Epithelial cell of esophagus (primary cell): ENCODE results near the gene RPIA.

Experiments
- DNase-seq: peaks from one replicate; pipeline ENCODE4 v3.0.0; 2010; ENCODE audit warnings: low read depth
- H3K4me3 ChIP-seq: 2 replicates; pipeline ENCODE4 v1.5.1; 2011; ENCODE audit warnings: mild to moderate bottlenecking, low read length, control low read depth
- TF ChIP-seq, protein P1 (sequence below): IDR thresholded peaks from 2 replicates; pipeline ENCODE4 v1.5.1; 2011; ENCODE audit warnings: low read depth, mild to moderate bottlenecking, low read length, control low read depth, inconsistent platforms; ENCODE audit not compliant: insufficient read depth; ENCODE audit errors: missing control alignments

The RPIA gene

DNA sequence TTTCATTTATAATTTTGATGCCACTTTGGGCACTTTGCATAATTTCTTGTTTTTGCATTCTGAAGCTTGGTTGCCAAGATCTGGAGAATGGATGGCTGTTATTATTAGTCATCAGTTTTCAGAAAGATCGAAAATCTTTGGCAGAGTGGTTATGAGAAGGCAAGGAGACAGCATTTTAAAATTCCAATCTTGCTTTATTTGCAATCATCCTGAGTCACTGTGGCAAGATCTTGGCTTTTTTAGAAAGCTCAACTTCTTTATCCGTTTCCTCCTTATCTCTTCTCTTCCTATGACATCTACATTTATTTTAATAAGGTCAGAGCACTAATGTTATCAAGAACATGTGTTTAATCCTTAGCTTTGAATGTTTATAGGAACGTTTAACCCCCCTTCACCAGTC is 33.1 kb upstream of the RPIA start:
- no peak overlapping the region for H3K4me3 ChIP-seq
- TF ChIP-seq, protein P1, sequence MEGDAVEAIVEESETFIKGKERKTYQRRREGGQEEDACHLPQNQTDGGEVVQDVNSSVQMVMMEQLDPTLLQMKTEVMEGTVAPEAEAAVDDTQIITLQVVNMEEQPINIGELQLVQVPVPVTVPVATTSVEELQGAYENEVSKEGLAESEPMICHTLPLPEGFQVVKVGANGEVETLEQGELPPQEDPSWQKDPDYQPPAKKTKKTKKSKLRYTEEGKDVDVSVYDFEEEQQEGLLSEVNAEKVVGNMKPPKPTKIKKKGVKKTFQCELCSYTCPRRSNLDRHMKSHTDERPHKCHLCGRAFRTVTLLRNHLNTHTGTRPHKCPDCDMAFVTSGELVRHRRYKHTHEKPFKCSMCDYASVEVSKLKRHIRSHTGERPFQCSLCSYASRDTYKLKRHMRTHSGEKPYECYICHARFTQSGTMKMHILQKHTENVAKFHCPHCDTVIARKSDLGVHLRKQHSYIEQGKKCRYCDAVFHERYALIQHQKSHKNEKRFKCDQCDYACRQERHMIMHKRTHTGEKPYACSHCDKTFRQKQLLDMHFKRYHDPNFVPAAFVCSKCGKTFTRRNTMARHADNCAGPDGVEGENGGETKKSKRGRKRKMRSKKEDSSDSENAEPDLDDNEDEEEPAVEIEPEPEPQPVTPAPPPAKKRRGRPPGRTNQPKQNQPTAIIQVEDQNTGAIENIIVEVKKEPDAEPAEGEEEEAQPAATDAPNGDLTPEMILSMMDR = no peak
- DNase-seq = peak; percentile 55

DNA sequence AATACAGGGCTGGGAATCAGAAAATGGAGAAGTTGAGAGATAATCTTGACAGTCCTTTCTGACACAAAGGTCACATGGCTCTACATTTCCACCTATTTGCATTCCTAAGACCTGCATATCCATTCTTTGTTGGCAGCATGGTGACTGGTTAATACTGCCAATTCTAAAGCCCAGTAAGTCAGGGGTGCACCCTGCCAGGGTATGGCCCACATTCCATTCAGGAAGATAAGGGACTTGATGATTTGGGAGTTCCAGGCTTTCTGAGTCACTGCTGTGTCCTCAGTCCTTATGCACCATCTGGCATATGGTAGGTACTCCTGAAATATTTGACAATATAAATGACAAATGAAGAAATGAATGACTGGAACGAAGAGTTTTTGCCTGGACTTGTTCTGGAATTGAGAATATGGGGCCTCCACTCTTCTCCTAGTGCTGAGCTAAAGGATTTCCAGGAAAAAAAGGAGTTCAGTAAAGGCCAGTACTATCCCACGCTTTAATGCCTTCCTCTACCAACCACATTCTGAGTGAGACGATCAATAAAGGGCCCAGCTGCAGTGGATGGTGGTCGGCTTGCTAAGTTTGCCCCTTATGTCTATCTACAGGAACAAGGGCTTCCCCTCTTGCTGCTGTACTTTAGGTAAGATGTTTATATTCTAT is 32.5 kb upstream of the RPIA start:
- peak; percentile 59 for DNase-seq
- TF ChIP-seq, protein P1 = no peak
- H3K4me3 ChIP-seq = no peak overlapping the region

DNA sequence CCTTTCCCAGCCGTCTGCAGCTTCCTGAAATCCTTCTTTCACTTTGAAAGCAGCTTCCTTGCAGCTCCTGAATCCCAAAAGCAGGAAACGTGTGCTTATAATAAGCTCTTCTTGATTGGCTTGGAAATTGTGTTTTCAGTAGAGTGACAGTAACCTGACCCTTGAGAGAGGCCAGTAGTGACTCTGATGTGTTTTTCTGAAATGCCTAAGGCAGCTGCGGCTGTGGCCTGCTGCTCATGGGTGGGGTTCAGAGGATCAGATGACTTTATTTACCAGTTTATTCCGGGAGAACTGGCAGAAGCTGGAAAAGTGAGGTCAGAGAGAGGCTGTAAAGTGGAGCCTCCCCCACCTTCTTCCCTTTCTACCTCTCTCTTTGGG is 31.9 kb upstream of the RPIA start:
- no peak overlapping the region for H3K4me3 ChIP-seq
- peak; percentile 71 for DNase-seq
- TF ChIP-seq, protein P1 = no peak

DNA sequence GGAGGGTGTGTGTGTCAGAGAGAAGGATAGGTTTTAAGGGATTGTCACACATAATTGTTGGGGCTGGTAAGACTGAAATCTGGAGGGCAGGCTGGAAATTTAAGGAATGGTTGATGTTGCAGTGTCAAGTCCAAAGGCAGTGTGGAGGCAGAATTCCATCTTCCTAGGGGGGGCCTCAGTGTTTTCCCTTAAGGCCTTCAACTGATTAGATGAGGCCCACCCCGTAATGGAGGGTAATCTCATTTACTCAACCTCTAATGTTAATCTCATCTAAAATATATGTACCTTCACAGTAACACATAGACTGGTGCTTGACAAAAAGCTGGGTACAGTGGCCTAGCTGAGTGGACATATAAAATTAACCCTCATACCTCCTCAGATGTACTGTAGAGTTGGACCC is 30.9 kb upstream of the RPIA start:
- no peak overlapping the region for H3K4me3 ChIP-seq
- TF ChIP-seq, protein P1 = no peak
- DNase-seq = no peak

DNA sequence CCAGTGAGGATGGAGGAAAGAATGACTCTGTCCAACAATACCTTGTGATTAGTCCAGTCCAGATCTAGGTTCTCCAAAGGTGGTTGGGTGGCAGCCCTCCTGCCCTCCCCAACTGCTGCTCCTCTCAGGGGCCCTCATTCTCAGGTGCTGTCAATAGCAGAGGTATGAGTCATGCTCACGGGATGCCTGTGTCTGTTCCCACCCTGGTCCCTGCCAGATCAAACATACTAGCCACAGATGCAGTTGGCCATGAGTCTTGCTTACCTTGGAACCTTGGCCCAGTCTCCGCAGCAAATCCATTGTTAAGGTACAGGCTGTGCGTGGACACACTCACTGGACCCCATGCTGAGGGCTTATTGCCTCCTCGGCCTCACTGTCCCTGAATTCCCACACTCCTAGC is 24.9 kb upstream of the RPIA start:
- DNase-seq = peak; percentile 22
- TF ChIP-seq, protein P1 = no peak
- H3K4me3 ChIP-seq = no peak overlapping the region

DNA sequence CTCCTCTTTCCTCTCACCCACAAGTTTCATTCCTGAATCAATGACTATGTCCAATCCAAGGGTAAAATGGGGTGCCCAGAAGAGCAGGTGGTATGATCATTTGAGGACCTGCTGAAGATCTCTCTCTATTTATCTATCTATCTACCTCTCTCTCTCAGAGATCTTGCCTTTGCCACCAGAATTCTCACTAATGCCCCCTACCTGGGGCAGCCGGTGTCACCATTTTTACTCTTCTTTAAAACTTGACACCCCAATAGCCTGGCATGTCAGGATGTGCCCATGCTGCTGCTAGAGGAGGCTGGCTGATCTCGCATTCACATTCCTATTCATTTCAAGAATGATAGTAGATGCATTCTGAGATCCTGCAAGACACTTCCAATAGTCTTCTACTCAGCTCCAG is 24.3 kb upstream of the RPIA start:
- H3K4me3 ChIP-seq = no peak overlapping the region
- DNase-seq = no peak
- TF ChIP-seq, protein P1 = no peak

DNA sequence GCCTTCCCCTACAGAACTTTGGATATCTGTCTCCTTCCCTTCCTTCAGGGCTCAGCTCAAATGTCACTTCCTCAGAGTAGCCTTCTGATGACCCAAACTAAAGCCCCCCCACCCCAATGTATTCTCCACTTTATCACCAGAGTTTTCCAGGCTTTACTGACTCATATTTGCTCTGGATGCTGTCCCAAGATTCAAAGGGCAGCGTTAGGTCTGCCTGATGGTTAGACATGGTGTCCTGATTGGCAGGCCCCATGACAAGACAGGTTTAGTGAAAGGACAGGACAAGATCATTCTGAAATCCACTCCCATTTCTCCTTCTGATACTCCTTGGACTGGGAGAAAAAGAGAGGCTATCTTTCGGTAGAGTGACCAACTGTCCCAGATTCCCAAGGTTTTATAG is 22.6 kb upstream of the RPIA start:
- H3K4me3 ChIP-seq = no peak overlapping the region
- DNase-seq = no peak
- TF ChIP-seq, protein P1 = no peak
